COLO668 (cell line): ENCODE results near the gene KRTAP4-11.
"Not testable (repeated sequence)": the region's sequence is repeated elsewhere in the genome, so short reads cannot be mapped to it uniquely, and the experiment has no call there.

Source experiments
- DNase-seq: peaks from one replicate; lab custom pipeline; 2025; ENCODE audit not compliant: unreplicated experiment; lab: John Stamatoyannopoulos, UW

The KRTAP4-11 gene

DNA sequence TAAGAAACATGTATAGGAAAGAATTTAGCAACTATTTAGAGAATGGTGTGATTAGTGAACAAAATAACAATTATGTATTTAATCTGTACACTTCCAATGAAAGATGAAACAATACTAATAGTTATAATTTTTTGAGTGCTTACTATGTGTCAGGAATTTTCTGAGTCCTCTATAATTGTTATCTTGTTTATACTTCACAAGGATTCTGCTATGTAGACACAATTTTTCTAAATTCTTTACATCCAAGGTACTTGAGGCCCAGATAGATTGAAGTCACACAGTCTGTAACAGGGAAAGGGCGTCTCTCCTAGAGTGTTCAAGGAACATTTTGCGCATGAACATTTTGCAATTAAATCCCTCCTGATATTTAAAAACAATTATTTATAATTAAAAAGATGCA, 6.9 kb upstream of the KRTAP4-11 start:
- no peak for DNase-seq

DNA sequence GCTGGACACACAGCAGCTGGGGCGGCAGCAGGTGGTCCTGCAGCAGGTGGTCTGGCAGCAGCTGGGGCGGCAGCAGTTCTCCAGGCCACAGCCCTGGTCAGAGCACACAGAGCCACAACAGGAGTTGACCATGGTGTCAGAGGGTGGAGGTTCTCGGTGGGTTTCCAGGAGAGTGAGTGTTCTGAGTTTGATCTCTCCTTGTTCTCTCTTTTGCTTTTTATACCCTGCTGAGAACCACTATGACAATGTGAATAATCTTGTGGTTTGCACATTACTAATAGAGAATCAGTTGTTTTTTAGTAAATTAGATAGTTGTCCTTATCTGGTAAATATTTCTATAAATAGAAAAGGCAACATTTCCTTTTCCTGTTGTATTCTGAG, 5.8 kb upstream of the KRTAP4-11 start, which contains the start of gene KRTAP4-12:
TSS of gene KRTAP4-12 (minus strand) at position 192 of the 381 bp plus-strand sequence. CDS start at position 132, 60 bp downstream.
- not testable (repeated sequence) for DNase-seq

DNA sequence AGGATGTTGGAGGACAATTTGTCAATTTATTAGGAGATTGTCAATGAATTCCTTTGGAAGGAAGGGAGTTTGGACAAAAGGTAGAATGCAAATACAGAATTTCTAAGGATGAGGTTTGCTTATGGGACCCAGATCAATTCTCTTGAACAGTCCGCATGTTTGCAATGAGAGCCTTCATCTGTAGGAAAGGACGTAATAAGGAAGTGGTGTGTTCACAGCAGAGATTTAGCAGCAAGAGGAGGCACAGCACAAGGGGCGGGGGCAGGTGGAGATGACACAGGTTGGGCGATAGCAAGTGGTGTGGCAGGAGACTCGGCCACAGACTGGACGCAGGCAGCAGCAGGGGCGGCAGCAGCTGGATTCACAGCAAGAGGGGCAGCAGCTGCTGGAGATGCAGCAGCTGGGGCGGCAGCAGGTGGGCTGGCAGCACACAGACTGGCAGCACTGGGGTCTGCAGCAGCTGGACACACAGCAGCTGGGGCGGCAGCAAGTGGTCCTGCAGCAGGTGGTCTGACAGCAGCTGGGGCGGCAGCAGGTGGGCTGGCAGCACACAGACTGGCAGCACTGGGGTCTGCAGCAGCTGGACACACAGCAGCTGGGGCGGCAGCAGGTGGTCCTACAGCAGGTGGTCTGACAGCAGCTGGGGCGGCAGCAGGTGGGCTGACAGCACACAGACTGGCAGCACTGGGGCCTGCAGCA, 5.3 kb upstream of the KRTAP4-11 start:
- not testable (repeated sequence) for DNase-seq

DNA sequence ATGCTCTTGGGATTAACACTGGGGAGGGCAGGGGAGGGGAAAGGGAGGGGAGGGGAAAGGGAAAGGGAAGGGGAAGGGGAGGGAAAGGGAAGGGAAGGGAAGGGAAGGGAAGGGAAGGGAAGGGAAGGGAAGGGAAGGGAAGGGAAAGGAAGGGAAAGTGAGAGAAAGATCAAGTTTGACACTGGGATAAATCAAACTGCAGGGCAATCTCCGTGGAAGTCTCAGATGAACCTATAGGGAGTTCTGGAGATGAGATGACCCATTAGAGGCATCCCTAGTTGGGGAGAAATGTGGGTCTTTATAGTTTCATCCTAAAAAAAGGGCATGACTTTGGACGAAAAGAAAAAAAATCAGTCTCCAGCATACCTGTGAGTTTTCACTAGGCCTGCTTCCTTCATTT, 3.6 kb upstream of the KRTAP4-11 start:
- no peak for DNase-seq

DNA sequence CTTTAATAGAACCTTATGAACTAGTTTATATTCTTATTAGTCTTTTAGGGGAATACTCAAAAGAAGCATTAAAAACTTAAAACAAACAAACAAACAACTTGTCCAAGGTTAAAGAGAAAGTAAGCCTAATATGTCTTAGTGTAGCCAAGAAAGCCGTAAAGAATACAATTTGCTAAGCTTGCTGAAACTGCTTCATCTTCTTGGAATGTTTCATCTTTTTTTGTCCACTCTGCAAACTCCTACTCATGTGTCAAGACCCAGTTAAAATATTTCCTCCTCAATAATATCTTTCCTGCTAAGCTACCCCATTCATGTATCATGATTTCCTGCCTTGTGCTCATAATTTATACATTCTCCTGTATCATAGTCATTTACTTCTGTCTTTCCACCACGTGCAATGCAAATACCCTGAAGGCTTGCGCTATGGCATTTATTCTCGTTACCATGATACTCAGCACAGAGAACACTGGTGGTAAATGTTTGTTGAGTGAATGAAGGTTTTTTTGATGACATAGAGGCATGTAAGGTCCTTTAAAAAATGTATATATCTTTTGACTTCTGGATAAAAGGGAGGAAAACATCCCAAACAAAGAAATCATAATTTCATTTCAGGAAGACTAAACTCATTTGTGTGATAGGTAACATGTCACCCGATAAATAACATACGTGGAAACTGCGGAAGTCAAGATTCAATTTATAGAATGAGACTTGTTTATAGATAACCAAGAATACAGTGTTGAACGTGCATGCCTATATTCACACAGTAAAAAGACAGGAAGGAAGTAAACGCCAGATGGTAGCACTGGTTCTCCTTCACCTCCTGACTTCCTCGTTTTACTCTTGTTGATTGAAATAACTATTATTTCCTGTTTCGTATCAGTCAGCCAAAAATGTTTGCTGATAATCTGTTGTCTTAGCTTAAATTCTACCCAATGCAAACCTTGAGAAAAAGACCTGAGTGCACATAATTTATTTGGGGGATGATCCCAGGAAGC, 1.8 kb upstream of the KRTAP4-11 start:
- DNase-seq: not testable (repeated sequence)

DNA sequence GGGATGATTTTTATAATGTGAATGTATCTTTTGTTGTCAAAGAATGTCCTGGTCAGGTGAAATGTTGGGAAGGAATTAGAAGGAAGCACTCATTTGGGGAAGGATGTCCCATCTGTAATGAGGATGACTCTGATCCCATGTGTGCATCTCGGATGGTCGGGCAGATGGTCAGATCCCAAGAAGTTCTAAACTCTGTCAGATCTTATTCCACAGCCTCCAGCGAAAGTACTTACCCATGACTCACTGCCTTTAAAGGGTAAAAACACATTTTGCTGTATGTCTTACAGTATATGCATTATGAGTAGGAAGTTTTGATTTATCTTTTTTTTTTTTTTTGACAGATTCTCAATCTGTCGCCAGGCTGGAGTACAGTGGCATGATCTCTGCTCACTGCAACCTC, 548 bp upstream of the KRTAP4-11 start:
- DNase-seq: no peak

DNA sequence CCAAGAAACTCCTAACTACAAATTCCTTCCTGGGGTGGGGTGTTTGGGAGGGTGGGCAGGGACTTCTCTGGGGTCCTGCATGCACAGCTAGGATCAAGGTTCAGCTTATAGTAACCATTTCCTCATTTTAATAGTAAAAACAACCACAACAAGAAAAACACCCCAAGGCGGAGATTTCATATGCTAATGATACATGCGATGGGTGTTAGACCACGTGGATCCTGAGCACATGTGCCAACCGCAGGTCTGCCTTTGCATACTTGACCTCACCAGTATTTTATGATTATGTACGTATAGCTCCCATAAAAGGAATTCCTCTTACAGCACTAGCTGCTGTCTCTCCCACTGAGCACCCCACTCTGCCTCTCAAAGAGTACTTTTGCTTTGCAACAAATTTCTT, 1.9 kb downstream of the KRTAP4-11 start:
- no peak for DNase-seq

DNA sequence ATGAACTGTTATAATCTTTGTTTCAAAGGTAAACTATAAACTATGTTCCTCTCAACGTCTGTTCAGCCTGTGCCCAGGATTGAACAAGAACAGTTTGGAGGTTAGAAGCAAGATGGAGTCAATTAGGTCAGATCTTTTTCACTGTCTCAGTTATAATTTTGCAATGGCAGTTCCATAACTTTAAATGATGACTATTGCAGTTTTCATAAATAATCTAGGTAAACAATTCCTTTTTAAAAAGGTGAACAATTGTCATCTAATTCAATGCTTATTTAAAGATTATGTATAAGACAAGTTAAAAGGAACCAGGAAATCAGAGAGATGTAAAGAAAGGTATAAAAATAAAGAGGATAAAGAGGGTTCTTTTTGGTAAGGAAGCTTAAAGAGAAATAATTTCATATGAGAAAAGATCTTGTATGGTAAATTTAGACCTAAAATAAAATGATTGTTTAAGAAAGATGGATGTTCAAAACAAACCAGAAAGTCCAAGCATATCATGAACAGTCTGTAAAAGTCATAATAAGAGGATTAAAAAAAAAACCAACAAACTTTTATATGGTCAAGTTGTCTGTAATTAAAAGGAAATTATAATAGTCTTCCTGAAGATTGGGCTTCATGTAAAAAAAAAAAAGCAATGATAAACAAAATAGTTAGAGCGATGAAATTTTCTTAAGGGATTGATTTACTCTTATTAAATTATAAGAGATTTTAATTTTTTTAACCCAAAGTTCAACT, 6.9 kb downstream of the KRTAP4-11 start:
- no peak for DNase-seq

DNA sequence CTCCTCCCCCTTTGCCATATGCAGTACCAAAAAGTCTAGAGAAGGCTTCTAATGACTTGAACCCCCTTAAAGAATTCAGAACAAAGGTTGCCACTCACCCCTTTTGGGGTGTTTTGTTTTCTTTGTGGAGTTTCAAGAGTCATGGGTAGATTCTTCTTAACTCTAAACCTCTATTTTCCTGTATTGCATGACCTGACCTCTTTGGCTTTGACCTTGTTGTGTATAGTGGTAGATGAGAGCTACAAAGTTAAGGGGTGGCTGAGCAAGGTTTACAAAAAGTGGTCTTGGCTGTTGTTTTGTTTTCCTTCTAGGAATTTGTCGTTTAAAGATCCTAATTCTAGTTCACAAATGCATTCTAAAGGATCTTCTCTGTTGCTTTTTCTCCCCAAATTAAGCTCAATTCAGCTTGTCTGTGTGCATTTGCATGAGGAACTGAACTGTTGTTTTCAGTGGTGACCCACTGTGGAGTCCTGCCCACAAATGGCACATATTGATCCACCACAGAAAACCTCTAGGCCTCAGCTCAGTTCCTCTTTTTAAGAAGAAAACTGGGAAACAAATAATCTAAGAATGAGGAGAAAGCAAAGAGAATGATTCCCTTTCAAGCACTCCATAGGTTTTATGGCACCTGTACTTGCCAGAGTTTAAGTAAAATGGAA, 9.3 kb downstream of the KRTAP4-11 start:
- not testable (repeated sequence) for DNase-seq

DNA sequence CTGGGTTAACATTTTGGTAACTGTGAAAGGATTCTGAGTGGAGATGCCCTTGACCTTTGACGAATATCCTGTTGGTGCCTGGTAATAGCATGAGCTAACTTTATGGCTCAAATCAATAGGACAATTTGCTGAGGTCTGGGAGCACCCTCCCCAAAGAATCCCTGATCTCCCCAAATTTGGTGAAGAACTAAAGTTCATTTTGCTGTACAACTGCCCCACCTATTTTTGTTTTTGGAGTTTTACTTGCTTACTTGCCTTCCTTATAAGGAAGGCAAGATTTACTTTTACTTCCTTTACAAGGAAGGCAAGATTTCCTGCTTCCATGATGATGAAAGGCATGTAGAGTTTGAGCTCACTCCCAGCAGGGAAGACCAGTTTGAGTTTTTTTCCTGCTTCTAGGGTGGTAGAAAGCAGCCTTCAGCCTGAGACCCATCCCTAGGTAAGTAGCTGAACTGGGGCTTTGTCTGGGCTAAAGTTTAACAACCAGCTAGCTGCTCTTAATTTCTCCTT, 10.2 kb downstream of the KRTAP4-11 start:
- DNase-seq: no peak

DNA sequence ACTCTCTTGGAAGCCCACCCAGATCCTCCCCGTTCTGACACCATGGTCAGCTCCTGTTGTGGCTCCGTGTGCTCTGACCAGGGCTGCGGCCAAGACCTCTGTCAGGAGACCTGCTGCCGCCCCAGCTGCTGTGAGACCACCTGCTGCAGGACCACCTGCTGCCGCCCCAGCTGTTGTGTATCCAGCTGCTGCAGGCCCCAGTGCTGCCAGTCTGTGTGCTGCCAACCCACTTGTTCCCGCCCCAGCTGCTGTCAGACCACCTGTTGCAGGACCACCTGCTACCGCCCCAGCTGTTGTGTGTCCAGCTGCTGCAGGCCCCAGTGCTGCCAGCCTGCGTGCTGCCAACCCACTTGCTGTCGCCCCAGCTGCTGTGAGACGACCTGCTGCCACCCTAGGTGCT, 12.8 kb downstream of the KRTAP4-11 start, which contains the start of gene KRTAP4-9:
TSS of gene KRTAP4-9 (plus strand) at position 43 of the 400 bp plus-strand sequence. CDS start at position 43, 0 bp downstream.
- DNase-seq: not testable (repeated sequence)

DNA sequence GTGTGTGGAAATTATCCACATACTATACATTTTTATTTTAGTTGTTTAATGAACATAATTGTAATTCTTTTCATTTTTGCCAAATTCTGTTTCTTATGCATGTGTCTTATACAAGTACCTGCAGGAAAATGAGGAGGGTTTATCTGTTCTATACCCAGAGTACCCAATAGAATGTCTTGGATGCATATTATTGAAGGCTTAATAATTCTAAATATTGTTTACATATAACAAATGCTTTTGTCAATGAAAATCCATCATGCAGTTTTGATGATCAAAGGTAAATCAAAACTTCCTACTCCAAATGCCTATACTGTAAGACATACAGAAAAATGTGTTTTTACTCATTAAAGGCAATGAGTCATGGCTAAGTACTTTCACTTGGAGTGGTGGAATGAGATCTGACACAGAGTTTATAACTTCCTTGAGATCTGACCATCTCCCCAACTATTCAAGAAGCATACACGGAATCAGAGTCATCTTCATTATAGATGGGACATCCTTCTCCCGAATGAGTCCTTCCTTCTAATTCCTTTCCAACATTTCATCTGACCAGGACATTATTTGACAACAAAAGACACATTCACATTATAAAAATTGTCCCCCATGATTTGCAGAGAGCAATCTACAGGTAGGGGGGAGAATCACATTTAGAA, 13.7 kb downstream of the KRTAP4-11 start:
- not testable (repeated sequence) for DNase-seq

DNA sequence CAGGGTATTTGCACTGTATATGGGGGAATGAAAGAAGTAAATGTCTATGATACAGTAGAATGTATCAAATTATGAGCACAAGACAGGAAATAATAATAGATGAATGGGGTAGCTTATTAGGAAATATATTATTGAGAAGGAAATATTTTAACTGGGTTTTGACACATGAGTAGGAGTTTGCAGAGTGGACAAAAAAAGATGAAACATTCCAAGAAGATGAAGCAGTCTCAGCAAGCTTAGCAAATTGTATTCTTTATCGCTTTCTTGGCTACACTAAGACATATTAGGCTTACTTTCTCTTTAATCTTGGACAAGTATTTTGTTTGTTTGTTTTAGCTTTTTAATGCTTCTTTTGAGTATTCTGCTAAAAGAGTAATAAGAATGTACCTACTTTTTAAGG, 14.3 kb downstream of the KRTAP4-11 start:
- no peak for DNase-seq

DNA sequence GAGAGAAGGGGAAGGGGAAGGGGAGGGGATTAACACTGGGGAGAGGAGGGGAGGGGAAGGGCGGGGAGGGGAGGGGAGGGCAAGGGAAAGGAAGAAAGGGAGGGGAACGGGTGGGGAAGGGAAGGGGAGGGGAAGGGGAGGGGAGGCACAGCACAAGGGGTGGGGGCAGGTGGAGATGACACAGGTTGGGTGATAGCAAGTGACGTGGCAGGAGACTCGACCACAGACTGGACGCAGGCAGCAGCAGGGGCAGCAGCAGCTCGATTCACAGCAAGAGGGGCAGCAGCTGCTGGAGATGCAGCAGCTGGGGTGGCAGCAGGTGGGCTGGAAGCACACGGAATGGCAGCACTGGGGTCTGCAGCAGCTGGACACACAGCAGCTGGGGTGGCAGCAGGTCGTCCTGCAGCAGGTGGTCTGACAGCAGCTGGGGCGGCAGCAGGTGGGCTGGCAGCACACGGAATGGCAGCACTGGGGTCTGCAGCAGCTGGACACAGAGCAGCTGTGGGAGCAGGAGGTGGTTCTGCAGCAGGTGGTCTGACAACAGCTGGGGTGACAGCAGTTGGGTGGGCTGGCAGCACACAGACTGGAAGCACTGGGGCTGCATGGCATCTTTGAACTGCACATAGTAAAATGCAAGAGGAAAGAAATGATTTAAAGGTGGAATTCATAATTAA, 16.4 kb downstream of the KRTAP4-11 start, which contains the start of gene KRTAP4-16:
TSS of gene KRTAP4-16 (minus strand) at position 624 of the 674 bp plus-strand sequence. CDS start at position 624, 0 bp downstream.
- no peak for DNase-seq

DNA sequence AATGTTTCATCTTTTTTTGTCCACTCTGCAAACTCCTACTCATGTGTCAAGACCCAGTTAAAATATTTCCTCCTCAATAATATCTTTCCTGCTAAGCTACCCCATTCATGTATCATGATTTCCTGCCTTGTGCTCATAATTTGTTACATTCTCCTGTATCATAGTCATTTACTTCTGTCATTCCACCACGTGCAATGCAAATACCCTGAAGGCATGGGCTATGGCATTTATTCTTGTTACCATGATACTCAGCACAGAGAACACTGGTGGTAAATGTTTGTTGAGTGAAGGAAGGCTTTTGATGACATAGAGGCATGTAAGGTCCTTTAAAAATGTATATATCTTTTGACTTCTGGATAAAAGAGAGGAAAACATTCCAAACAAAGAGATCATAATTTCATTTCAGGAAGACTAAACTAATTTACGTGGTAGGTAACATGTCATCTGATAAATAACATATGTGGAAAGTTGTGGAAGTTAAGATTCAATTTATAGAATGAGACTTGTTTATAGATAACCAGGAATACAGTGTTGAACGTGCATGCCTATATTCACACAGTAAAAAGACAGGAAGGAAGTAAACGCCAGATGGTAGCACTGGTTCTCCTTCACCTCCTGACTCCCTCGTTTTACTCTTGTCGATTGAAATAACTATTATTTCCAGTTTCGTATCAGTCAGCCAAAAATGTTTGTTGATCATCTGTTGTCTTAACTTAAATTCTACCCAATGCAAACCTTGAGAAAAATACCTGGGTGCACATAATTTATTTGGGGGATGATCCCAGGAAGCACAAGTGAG, 18.3 kb downstream of the KRTAP4-11 start:
- not testable (repeated sequence) for DNase-seq

DNA sequence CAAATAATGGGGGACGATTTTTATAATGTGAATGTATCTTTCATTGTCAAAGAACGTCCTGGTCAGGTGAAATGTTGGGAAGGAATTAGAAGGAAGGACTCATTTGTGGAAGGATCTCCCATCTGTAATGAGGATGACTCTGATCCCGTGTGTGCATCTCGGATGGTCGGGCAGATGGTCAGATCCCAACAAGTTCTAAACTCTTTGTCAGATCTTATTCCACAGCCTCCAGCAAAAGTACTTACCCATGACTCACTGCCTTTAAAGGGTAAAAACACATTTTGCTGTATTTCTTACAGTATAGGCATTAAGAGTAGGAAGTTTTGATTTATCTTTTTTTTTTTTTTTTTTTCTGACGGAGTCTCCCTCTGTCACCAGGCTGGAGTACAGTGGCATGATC, 19.7 kb downstream of the KRTAP4-11 start:
- DNase-seq: no peak

DNA sequence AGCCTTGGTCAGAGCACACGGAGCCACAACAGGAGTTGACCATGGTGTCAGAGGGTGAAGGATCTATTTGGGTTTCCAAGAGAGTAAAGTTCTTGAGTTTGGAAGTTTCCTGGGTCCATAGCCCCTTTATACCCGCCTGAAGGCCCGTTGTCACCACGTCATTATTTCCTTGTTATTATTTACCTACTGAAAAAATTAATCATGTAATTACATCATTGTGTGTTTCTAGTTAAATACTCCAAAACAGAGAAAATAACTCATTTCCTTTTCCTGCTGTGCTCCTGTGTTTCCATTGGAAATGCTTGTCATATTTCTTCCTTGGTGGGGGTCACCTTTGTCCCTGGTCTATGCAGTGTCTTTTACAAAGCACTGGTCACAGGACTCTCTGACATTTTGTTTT, 20.1 kb downstream of the KRTAP4-11 start, which contains the start of gene KRTAP4-8:
TSS of gene KRTAP4-8 (minus strand) at position 101 of the 400 bp plus-strand sequence. CDS start at position 43, 58 bp downstream.
- DNase-seq: no peak

DNA sequence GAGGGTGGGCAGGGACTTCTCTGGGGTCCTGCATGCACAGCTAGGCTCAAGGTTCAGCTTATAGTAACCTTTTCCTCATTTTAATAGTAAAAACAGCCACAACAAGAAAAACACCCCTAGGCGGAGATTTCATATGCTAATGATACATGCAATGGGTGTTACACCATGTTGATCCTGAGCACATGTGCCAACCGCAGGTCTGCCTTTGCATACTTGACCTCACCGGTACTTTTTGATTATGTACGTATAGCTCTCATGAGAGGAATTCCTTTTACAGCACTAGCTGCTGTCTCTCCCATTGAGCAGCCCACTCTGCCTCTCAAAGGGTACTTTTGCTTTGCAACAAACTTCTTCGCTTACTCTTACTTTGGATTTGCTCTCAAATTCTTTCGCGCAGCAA, 22.1 kb downstream of the KRTAP4-11 start:
- no peak for DNase-seq
